Sigmoid colon (tissue), 7 donors: ENCODE results near the gene PLB1. TPM values are rescaled to one million over a fixed set of nuclear protein-coding genes. Genes with fewer than 3 reads are reported as not detected.

Experiments
- DNase-seq: peaks from one replicate; pipeline ENCODE4 v3.0.0-alpha.2; 2019
- H3K27ac ChIP-seq, 4 donors: fragments of 200-600 bp; sonication (generic); one replicate each; pipeline ENCODE4 v1.5.1; 2016 to 2019; ENCODE audit warnings: mild to moderate bottlenecking in 1 of 4
- H3K27me3 ChIP-seq, 3 donors: fragments of 200-600 bp; sonication (generic); one replicate each; pipeline ENCODE4 v1.5.1; 2019; ENCODE audit warnings: mild to moderate bottlenecking in 1 of 3
- H3K36me3 ChIP-seq, 4 donors: fragments of 200-600 bp; sonication (generic); one replicate each; pipeline ENCODE4 v1.5.1; 2016 to 2019
- H3K4me1 ChIP-seq, 4 donors: fragments of 200-600 bp; sonication (generic); one replicate each; pipeline ENCODE4 v1.5.1; 2017 to 2019
- H3K4me3 ChIP-seq, 4 donors: fragments of 200-600 bp; sonication (generic); one replicate each; pipeline ENCODE4 v1.5.1; 2017 to 2019; ENCODE audit warnings: mild to moderate bottlenecking in 2 of 4, moderate library complexity in 1 of 4
- H3K9me3 ChIP-seq, 4 donors: fragments of 200-600 bp in 3 of 4; sonication (generic) in 3 of 4; one replicate each; pipeline versions ENCODE4 v1.5.1 to v1.6.1; 2013 to 2019
- EP300 ChIP-seq, 4 donors: sonication (generic); formaldehyde crosslinking; IDR thresholded peaks; one replicate each; pipeline ENCODE4 v1.6.1; 2017; ENCODE audit warnings: antibody characterized with exemption in 4 of 4
- POLR2A ChIP-seq, 2 donors: fragments of 450-650 bp; IDR thresholded peaks; one replicate each; pipeline ENCODE4 v1.6.1; 2016; ENCODE audit warnings: antibody characterized with exemption in 2 of 2, mild to moderate bottlenecking in 2 of 2, moderate library complexity in 2 of 2
- POLR2AphosphoS5 ChIP-seq, 4 donors: sonication (generic); formaldehyde crosslinking; IDR thresholded peaks; one replicate each; pipeline ENCODE4 v1.6.1; 2017; ENCODE audit warnings: antibody characterized with exemption in 4 of 4
- WGBS, 2 donors: extraction: QIAGEN DNeasy Blood & Tissue Kit; methylation state at CpG; one replicate each; pipeline ENCODE4 v1.1.7; 2013; 5-methylcytosine and 5-hydroxymethylcytosine counted together
- intact Hi-C: fragments of 100-400 bp; cut with DNase I; formaldehyde crosslinking; loops from one replicate; pipeline ENCODE4 v1.15.1; 2023
- polyA plus RNA-seq, 3 donors: library from polyadenylated mRNA; stranded (reverse); fragments of 200-250 nt; gene quantifications; one replicate each; pipeline ENCODE4 v1.2.3, GENCODE V29; 2013
- total RNA-seq, 4 donors: library from RNA; depleted of rRNA; stranded (reverse); fragments of >200 nt; gene quantifications; one replicate each; pipeline ENCODE4 v1.1.0, GENCODE V29; 2016
- TF ChIP-seq, protein P1 (sequence below), 4 experiments: fragments of 450-650 bp in 3 of 4; fragments of 200-600 bp in 1 of 4; IDR thresholded peaks; one replicate each; pipeline ENCODE4 v1.5.1; 2016 to 2019; ENCODE audit warnings: antibody characterized with exemption in 4 of 4, mild to moderate bottlenecking in 3 of 4, moderate library complexity in 2 of 4
- donor health status: healthy with polysubstance abuse.
- donor health status: Bipolar disorder and iron deficiency.
- donor health status: healthy.

The PLB1 gene
- total and polyA plus RNA-seq, 7 donors, result 1.2 to 18.3 (median 2.1) TPM

DNA sequence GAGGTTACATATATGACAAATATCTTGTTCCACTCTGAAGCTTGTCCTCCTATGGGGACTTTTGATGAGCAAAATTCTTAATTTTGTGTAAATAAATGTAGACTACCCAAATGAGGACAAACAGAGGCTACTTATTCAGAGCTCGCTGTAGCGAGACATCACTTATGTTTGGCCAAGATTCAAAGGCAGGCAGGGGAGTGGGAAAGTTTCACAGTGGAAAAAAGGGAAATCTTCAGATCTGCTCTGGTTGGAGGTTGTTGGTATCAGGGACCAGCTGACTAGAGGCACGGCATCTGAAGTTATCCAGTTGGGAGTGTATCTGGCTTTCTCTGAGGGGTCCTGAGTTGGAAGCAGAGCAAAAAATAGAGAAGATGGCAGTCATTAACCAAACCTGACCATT is 1.3 kb downstream of the PLB1 start:
- 95% methylated on average over 3 of the region's 3 CpGs for WGBS, 2 donors
- Histone ChIP-seq H3K27ac (no peak overlapping the region), H3K9me3 (no peaks in the 10 kb centered on the region), H3K4me1 (no peaks in the 10 kb centered on the region), H3K4me3 (no peak overlapping the region), H3K27me3 (no peaks in the 10 kb centered on the region), H3K36me3 (no peaks in the 10 kb centered on the region)
- no peak for TF ChIP-seq POLR2AphosphoS5 (IDR thresholded peaks at IDR 0.05)
- no peak for TF ChIP-seq EP300 (IDR thresholded peaks at IDR 0.05)
- TF ChIP-seq, protein P1, sequence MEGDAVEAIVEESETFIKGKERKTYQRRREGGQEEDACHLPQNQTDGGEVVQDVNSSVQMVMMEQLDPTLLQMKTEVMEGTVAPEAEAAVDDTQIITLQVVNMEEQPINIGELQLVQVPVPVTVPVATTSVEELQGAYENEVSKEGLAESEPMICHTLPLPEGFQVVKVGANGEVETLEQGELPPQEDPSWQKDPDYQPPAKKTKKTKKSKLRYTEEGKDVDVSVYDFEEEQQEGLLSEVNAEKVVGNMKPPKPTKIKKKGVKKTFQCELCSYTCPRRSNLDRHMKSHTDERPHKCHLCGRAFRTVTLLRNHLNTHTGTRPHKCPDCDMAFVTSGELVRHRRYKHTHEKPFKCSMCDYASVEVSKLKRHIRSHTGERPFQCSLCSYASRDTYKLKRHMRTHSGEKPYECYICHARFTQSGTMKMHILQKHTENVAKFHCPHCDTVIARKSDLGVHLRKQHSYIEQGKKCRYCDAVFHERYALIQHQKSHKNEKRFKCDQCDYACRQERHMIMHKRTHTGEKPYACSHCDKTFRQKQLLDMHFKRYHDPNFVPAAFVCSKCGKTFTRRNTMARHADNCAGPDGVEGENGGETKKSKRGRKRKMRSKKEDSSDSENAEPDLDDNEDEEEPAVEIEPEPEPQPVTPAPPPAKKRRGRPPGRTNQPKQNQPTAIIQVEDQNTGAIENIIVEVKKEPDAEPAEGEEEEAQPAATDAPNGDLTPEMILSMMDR (IDR thresholded peaks at IDR 0.05), result no peak
- no peak for TF ChIP-seq POLR2A (IDR thresholded peaks at IDR 0.05)
- DNase-seq, result no peak
- intact Hi-C loops, result no loop called here

- 61 to 78% methylated on average over 5 of the region's 5 CpGs for WGBS, 2 donors
- TF ChIP-seq, protein P1 (IDR thresholded peaks at IDR 0.05), result no peak
- TF ChIP-seq POLR2A (IDR thresholded peaks at IDR 0.05) (no peak), EP300 (IDR thresholded peaks at IDR 0.05) (no peak), POLR2AphosphoS5 (IDR thresholded peaks at IDR 0.05) (no peak)
- Histone ChIP-seq H3K4me1 (no peaks in the 10 kb centered on the region), H3K27me3 (no peaks in the 10 kb centered on the region), H3K27ac (no peak overlapping the region), H3K4me3 (no peak overlapping the region), H3K9me3 (no peaks in the 10 kb centered on the region), H3K36me3 (no peaks in the 10 kb centered on the region)
- intact Hi-C loops, result no loop called here
- DNase-seq, result no peak
These were observed 3.4 kb downstream of the PLB1 start for GRCh38 chr2:28499282-28499681.

DNA sequence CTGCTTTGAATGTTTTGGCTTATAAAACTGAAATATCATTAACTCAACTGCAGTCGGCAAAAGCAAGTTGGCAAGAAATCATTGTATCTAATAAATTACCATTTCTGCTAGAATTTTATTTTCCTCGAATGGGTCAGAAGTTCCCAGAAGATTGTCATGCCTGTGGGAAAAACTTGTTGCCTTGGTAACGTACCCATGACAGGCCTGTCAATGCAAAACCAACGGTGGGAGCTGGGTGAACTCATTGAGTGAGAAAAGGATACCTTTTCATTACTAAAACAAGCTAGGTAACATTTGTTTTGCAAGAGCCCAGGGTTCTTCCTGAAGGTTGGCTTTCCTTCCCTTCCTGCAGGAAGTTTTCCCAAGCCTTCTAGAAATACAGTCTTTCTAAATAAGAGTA is 9.5 kb downstream of the PLB1 start:
- TF ChIP-seq, protein P1 (IDR thresholded peaks at IDR 0.05), result no peak
- no peak for TF ChIP-seq POLR2A (IDR thresholded peaks at IDR 0.05)
- no peak for TF ChIP-seq POLR2AphosphoS5 (IDR thresholded peaks at IDR 0.05)
- TF ChIP-seq EP300 (IDR thresholded peaks at IDR 0.05), result no peak
- Histone ChIP-seq H3K27ac (no peak overlapping the region), H3K9me3 (no peaks in the 10 kb centered on the region), H3K4me3 (no peak overlapping the region), H3K36me3 (no peaks in the 10 kb centered on the region), H3K27me3 (no peaks in the 10 kb centered on the region), H3K4me1 (no peaks in the 10 kb centered on the region)
- 72 to 73% methylated on average over 4 of the region's 4 CpGs for WGBS, 2 donors
- DNase-seq, result no peak
- intact Hi-C loops, result no loop called here

GRCh38 chr2:28506112-28506910 is 10.5 kb downstream of the PLB1 start:
- Histone ChIP-seq H3K9me3 (no peaks in the 10 kb centered on the region), H3K4me3 (no peak overlapping the region), H3K27ac (no peak overlapping the region), H3K4me1 (no peaks in the 10 kb centered on the region), H3K36me3 (no peaks in the 10 kb centered on the region), H3K27me3 (no peaks in the 10 kb centered on the region)
- 91 to 97% methylated on average over 5 of the region's 5 CpGs for WGBS, 2 donors
- TF ChIP-seq POLR2A (IDR thresholded peaks at IDR 0.05), result no peak
- TF ChIP-seq, protein P1 (IDR thresholded peaks at IDR 0.05), result no peak
- no peak for TF ChIP-seq POLR2AphosphoS5 (IDR thresholded peaks at IDR 0.05)
- TF ChIP-seq EP300 (IDR thresholded peaks at IDR 0.05), result no peak
- intact Hi-C loops, result no loop called here
- no peak for DNase-seq
